GM12878 (cell line): ENCODE measurements around the gene ITGBL1. TPM values are rescaled to one million over a fixed set of nuclear protein-coding genes. Genes with fewer than 3 reads are reported as not detected.

Source experiments
- ATAC-seq: fragments of 200-7000 bp; cut with Tn5 transposase; 3 replicates; pipeline ENCODE4 v1.9.1; 2020; ENCODE audit warnings: mild to moderate bottlenecking, moderate library complexity
- BruUV-seq: library from RNA; stranded (reverse); fragments of 400-500 nt; replicated peaks from 2 replicates; lab custom pipeline; 2021; lab: Mats Ljungman, UMichigan
- CTCF ChIA-PET: fragments of 300-600 bp; sonication (Branson Sonifier 250); formaldehyde crosslinking; extraction: SDS; loops from one replicate; lab custom pipeline; 2021; ENCODE audit warnings: inconsistent platforms; lab: Yijun Ruan, JAX
- POLR2A ChIA-PET: fragments of 350-600 bp; formaldehyde crosslinking; extraction: SDS; loops from one replicate; lab custom pipeline; 2021; ENCODE audit warnings: inconsistent platforms; lab: Charles Lee
- RAD21 ChIA-PET: fragments of 300-600 bp; sonication (Branson Sonifier 250); formaldehyde crosslinking; loops from one replicate; lab custom pipeline; 2023; ENCODE audit warnings: antibody characterized with exemption; ENCODE audit not compliant: unreplicated experiment; lab: Charles Lee
- SMC1A ChIA-PET: fragments of 300-600 bp; sonication (Branson Sonifier 250); formaldehyde crosslinking; loops from one replicate; lab custom pipeline; 2023; ENCODE audit not compliant: unreplicated experiment, uncharacterized antibody; lab: Charles Lee
- DNase-seq: peaks from one replicate; pipeline ENCODE4 v3.0.0-alpha.2; 2011; ENCODE audit warnings: low read depth, low spot score
- FAIRE-seq: peaks from 3 replicates; lab custom pipeline; 2011; peaks lifted over from hg19 to GRCh38; lab: Jason Lieb, UNC
- H2AFZ ChIP-seq: 2 replicates; pipeline ENCODE4 v1.6.0; 2011; ENCODE audit warnings: low read depth, low read length, control low read depth; ENCODE audit not compliant: control insufficient read depth
- H3K27ac ChIP-seq: 2 replicates; pipeline ENCODE4 v1.5.1; 2011; ENCODE audit warnings: control low read depth; ENCODE audit not compliant: control insufficient read depth, insufficient read depth
- H3K27me3 ChIP-seq, 2 experiments: replicated peaks in 1 of 2; 2 replicates each; pipeline versions ENCODE4 v1.6.0 to v1.6.1; 2011; ENCODE audit warnings: low read length in 1 of 2; ENCODE audit not compliant: control insufficient read depth in 2 of 2, insufficient read depth in 2 of 2
- H3K36me3 ChIP-seq, 2 experiments: 2 replicates each; pipeline ENCODE4 v1.5.1; 2011; ENCODE audit warnings: low read length in 1 of 2; ENCODE audit not compliant: control insufficient read depth in 2 of 2, insufficient read depth in 2 of 2
- H3K4me1 ChIP-seq: 2 replicates; pipeline ENCODE4 v1.6.1; 2011; ENCODE audit warnings: mild to moderate bottlenecking, low read length, moderate library complexity, mixed read lengths; ENCODE audit not compliant: control insufficient read depth, insufficient read depth
- H3K4me2 ChIP-seq: 2 replicates; pipeline ENCODE4 v1.6.0; 2011; ENCODE audit warnings: control low read depth; ENCODE audit not compliant: control insufficient read depth, insufficient read depth
- H3K4me3 ChIP-seq: fragments of 200-600 bp; sonication (generic); 2 replicates; pipeline ENCODE4 v1.5.1; 2016
- H3K79me2 ChIP-seq: 2 replicates; pipeline ENCODE4 v1.6.0; 2011; ENCODE audit warnings: low read length; ENCODE audit not compliant: control insufficient read depth, insufficient read depth
- H3K9ac ChIP-seq: 2 replicates; pipeline ENCODE4 v1.8.0; 2011; ENCODE audit warnings: low read length, control low read depth, mixed read lengths; ENCODE audit not compliant: control insufficient read depth, insufficient read depth
- H3K9me3 ChIP-seq: replicated peaks from 3 replicates; pipeline ENCODE4 v1.5.1; 2011; ENCODE audit warnings: mild to moderate bottlenecking, low read length; ENCODE audit not compliant: control insufficient read depth, insufficient read depth
- H4K20me1 ChIP-seq: 2 replicates; pipeline ENCODE4 v1.6.0; 2011; ENCODE audit not compliant: control insufficient read depth, insufficient read depth
- BACH1 ChIP-seq: fragments of 450-650 bp; IDR thresholded peaks from 2 replicates; pipeline ENCODE4 v1.6.1; 2017; ENCODE audit warnings: mild to moderate bottlenecking, borderline replicate concordance
- DPF2 ChIP-seq: fragments of 450-650 bp; IDR thresholded peaks from 2 replicates; pipeline ENCODE4 v1.6.1; 2017; ENCODE audit warnings: mild to moderate bottlenecking
- ELK1 ChIP-seq: IDR thresholded peaks from 2 replicates; pipeline ENCODE4 v1.6.1; 2012; ENCODE audit warnings: low read depth, low read length, improper control_type of control experiment
- ETV6 ChIP-seq, 2 experiments: fragments of 450-650 bp in 1 of 2; IDR thresholded peaks in 1 of 2; conservative IDR thresholded peaks in 1 of 2; 2 replicates each; pipeline ENCODE4 v1.6.1; 2014; ENCODE audit warnings: antibody characterized with exemption in 1 of 2, borderline replicate concordance in 1 of 2, low read depth in 1 of 2, mild to moderate bottlenecking in 1 of 2, moderate library complexity in 1 of 2
- FOS ChIP-seq: IDR thresholded peaks from 3 replicates; pipeline ENCODE4 v1.6.1; 2011; ENCODE audit warnings: borderline replicate concordance; ENCODE audit not compliant: insufficient read length; ENCODE audit errors: extremely low read depth
- FOXM1 ChIP-seq: IDR thresholded peaks from 2 replicates; pipeline ENCODE4 v1.6.1; 2012; ENCODE audit warnings: low read depth, mild to moderate bottlenecking, inconsistent platforms, low read length, moderate library complexity
- GABPA ChIP-seq: IDR thresholded peaks from 2 replicates; pipeline ENCODE4 v1.6.1; 2014; ENCODE audit warnings: antibody characterized with exemption, low read depth, mild to moderate bottlenecking, inconsistent platforms
- HSF1 ChIP-seq: fragments of 150-350 bp; IDR thresholded peaks from 2 replicates; pipeline ENCODE4 v1.6.1; 2014; ENCODE audit warnings: mild to moderate bottlenecking, low read depth, low read length
- IRF5 ChIP-seq: fragments of 450-650 bp; IDR thresholded peaks from 2 replicates; pipeline ENCODE4 v1.6.1; 2017; ENCODE audit warnings: borderline replicate concordance
- JUNB ChIP-seq: IDR thresholded peaks from 2 replicates; pipeline ENCODE4 v1.6.1; 2016; ENCODE audit warnings: antibody characterized with exemption, mild to moderate bottlenecking
- NFYB ChIP-seq: IDR thresholded peaks from 2 replicates; pipeline ENCODE4 v1.6.1; 2011; ENCODE audit warnings: low read depth, mild to moderate bottlenecking, low read length, improper control_type of control experiment, moderate library complexity; ENCODE audit not compliant: insufficient read depth
- NR2C1 ChIP-seq: fragments of 450-650 bp; IDR thresholded peaks from 2 replicates; pipeline ENCODE4 v1.6.1; 2017; ENCODE audit warnings: antibody characterized with exemption, mild to moderate bottlenecking, moderate library complexity
- POU2F2 ChIP-seq: IDR thresholded peaks from 3 replicates; pipeline ENCODE4 v1.6.1; 2011; ENCODE audit warnings: low read depth, mild to moderate bottlenecking, low read length, borderline replicate concordance
- SREBF2 ChIP-seq: IDR thresholded peaks from 2 replicates; pipeline ENCODE4 v1.6.1; 2012; ENCODE audit warnings: mild to moderate bottlenecking, low read length
- SUPT20H ChIP-seq: IDR thresholded peaks from 2 replicates; pipeline ENCODE4 v1.6.1; 2011; ENCODE audit warnings: low read depth, mild to moderate bottlenecking, low read length, moderate library complexity, borderline replicate concordance; ENCODE audit not compliant: control insufficient read depth
- ZBTB4 ChIP-seq: fragments of 450-650 bp; formaldehyde crosslinking; IDR thresholded peaks from 2 replicates; pipeline ENCODE4 v1.4.0; 2022; ENCODE audit warnings: mild to moderate bottlenecking, moderate library complexity
- ZNF274 ChIP-seq: IDR thresholded peaks from one replicate; pipeline ENCODE4 v1.8.0; 2011; ENCODE audit not compliant: insufficient read length, insufficient read depth
- ZNF622 ChIP-seq: fragments of 450-650 bp; IDR thresholded peaks from 2 replicates; pipeline ENCODE4 v1.6.1; 2017; ENCODE audit warnings: mild to moderate bottlenecking, inconsistent platforms
- WGBS: methylation state at CpG from one replicate; pipeline ENCODE4 v1.1.6; 2016; ENCODE audit warnings: low lambda C conversion rate; ENCODE audit not compliant: insufficient replicate concordance, insufficient coverage; ENCODE audit errors: missing lambda C conversion rate; 5-methylcytosine and 5-hydroxymethylcytosine counted together
- in situ Hi-C: fragments of 300-500 bp; cut with MboI; formaldehyde crosslinking; loops from 9 replicates; pipeline ENCODE4 v1.14.3; 2018; ENCODE audit warnings: mixed read lengths
- intact Hi-C: fragments of 100-400 bp; cut with micrococcal nuclease; formaldehyde crosslinking; loops from one replicate; pipeline ENCODE4 v1.14.2; 2022; ENCODE audit not compliant: unreplicated experiment
- polyA plus RNA-seq, 11 experiments: library from polyadenylated mRNA; depleted of rRNA in 4 of 11; unstranded in 6 of 11; stranded (reverse) in 5 of 11; fragments of >200 nt; fragmentation: Nextera tagmentation in 4 of 11; fragmentation: Illumina TruSeq in 1 of 11; extraction: Ambion mirVana in 4 of 11; extraction: Trizol in 1 of 11; gene quantifications; 1 replicate in 1 of 11; 2 replicates in 10 of 11; pipeline versions ENCODE4 v1.2.1 to v1.2.3, GENCODE V29; 2011 to 2016; ENCODE audit warnings: inconsistent platforms in 2 of 11, missing spikeins in 2 of 11, low read depth in 1 of 11
- total RNA-seq, 4 experiments: library from RNA; depleted of rRNA in 3 of 4; stranded (reverse); fragments of >200 nt in 3 of 4; fragmentation: Illumina TruSeq in 1 of 4; extraction: Trizol in 1 of 4; gene quantifications; 2 replicates each; pipeline versions ENCODE4 v1.2.1 to v1.2.3, GENCODE V29; 2013 to 2021

Gene ITGBL1
- total and polyA plus RNA-seq, 10 of the 15 experiments (the other 5 are each of a cell fraction or from before 2014, with no cell fraction given): 0.17 to 2.8 (median 0.28) TPM; not detected in 3

- no peak overlapping the region for H3K4me3 ChIP-seq
- ChIA-PET CTCF (no interaction called here), POLR2A (no interaction called here), SMC1A (no interaction called here), RAD21 (no interaction called here)
- H4K20me1 ChIP-seq: no peaks in the 10 kb centered on the region
- no peaks in the 10 kb centered on the region for H3K36me3 ChIP-seq
- H3K27me3 ChIP-seq: no peaks in the 10 kb centered on the region
- no peak overlapping the region for H2AFZ ChIP-seq
- intact Hi-C loops: no loop called here
- no peaks in the 10 kb centered on the region for H3K79me2 ChIP-seq
- in situ Hi-C loops: no loop called here
- 12% methylated on average over 3 of the region's 3 CpGs for WGBS
- H3K4me2 ChIP-seq: no peak overlapping the region
- H3K4me1 ChIP-seq: no peaks in the 10 kb centered on the region
- no peak overlapping the region for H3K27ac ChIP-seq
- ATAC-seq: no peak
- DNase-seq: no peak
- no peak overlapping the region for H3K9ac ChIP-seq
- FAIRE-seq: no peak
- BruUV-seq: no TSS peak
- H3K9me3 ChIP-seq: no peaks in the 10 kb centered on the region
- no peak for TF ChIP-seq NFYB
- TF ChIP-seq ETV6 (conservative IDR thresholded peaks at IDR 0.05 in 1 of 2, IDR thresholded peaks at IDR 0.05 in 1 of 2; ENCODE audit: borderline replicate concordance in 1 of 2, low read depth in 1 of 2): no peak
- TF ChIP-seq FOXM1: no peak
- no peak for TF ChIP-seq JUNB
- no peak for TF ChIP-seq IRF5
- TF ChIP-seq SUPT20H: no peak
- TF ChIP-seq FOS: no peak
- no peak for TF ChIP-seq ZBTB4 (CRISPR knock-in tag)
- no peak for TF ChIP-seq GABPA
- no peak for TF ChIP-seq ZNF274
- TF ChIP-seq BACH1: no peak
- TF ChIP-seq ZNF622: no peak
- no peak for TF ChIP-seq POU2F2
- no peak for TF ChIP-seq HSF1
- TF ChIP-seq SREBF2: no peak
- TF ChIP-seq NR2C1: no peak
- no peak for TF ChIP-seq DPF2
- no peak for TF ChIP-seq ELK1
Measured at GRCh38 chr13:101434486-101434885, 18.0 kb upstream of the ITGBL1 start.
